Neural cell (in vitro differentiated cells): ENCODE measurements around the gene SRP9. TPM values are rescaled to one million over a fixed set of nuclear protein-coding genes. Genes with fewer than 3 reads are reported as not detected.

ENCODE experiments used
- H2AFZ ChIP-seq: fragments of 200-600, 300-800 bp; sonication (generic), shearing (Covaris generic); 2 replicates; pipeline ENCODE4 v1.6.0; 2014; ENCODE audit warnings: low read depth, mild to moderate bottlenecking, antibody characterized with exemption, low read length, moderate library complexity
- H3F3A ChIP-seq: fragments of 200-600 bp; shearing (Covaris generic); 2 replicates; pipeline ENCODE4 v1.6.1; 2016; ENCODE audit warnings: mild to moderate bottlenecking, moderate library complexity, mixed read lengths, antibody characterized with exemption, low read length; ENCODE audit not compliant: insufficient read depth, poor library complexity, severe bottlenecking
- H3K27ac ChIP-seq: fragments of 200-600, 300-800 bp; sonication (generic), shearing (Covaris generic); 2 replicates; pipeline ENCODE4 v1.5.1; 2014; ENCODE audit warnings: mild to moderate bottlenecking, low read length, moderate library complexity
- H3K27me3 ChIP-seq: fragments of 300-800, 200-600 bp; sonication (generic), shearing (Covaris generic); 2 replicates; pipeline ENCODE4 v1.6.0; 2014; ENCODE audit warnings: mild to moderate bottlenecking, low read depth, low read length, moderate library complexity; ENCODE audit not compliant: insufficient read depth
- H3K36me3 ChIP-seq: fragments of 300-800, 200-600 bp; sonication (generic), shearing (Covaris generic); 2 replicates; pipeline ENCODE4 v1.5.1; 2014; ENCODE audit warnings: mild to moderate bottlenecking, antibody characterized with exemption, low read length, moderate library complexity; ENCODE audit not compliant: insufficient read depth
- H3K4me2 ChIP-seq: fragments of 300-800, 200-600 bp; sonication (generic), shearing (Covaris generic); 2 replicates; pipeline ENCODE4 v1.6.0; 2014; ENCODE audit warnings: mild to moderate bottlenecking, low read length
- H3K4me3 ChIP-seq: fragments of 300-800, 200-600 bp; sonication (generic), shearing (Covaris generic); 2 replicates; pipeline ENCODE4 v1.5.1; 2014; ENCODE audit warnings: mild to moderate bottlenecking, low read length, moderate library complexity
- H3K79me2 ChIP-seq: fragments of 200-600 bp; shearing (Covaris generic); replicated peaks from 2 replicates; pipeline ENCODE4 v1.6.0; 2014; ENCODE audit warnings: mild to moderate bottlenecking, low read length, moderate library complexity; ENCODE audit not compliant: insufficient read depth
- H3K9ac ChIP-seq: fragments of 300-800, 200-600 bp; sonication (generic), shearing (Covaris generic); 2 replicates; pipeline ENCODE4 v1.6.1; 2016; ENCODE audit warnings: mild to moderate bottlenecking, low read length, mixed read lengths
- H3K9me2 ChIP-seq: fragments of 200-600 bp; shearing (Covaris generic); 2 replicates; pipeline ENCODE4 v1.6.1; 2016; ENCODE audit warnings: mild to moderate bottlenecking, low read length, mixed read lengths; ENCODE audit not compliant: insufficient read depth
- H3K9me3 ChIP-seq: fragments of 200-600, 300-800 bp; sonication (generic), shearing (Covaris generic); 2 replicates; pipeline ENCODE4 v1.6.1; 2016; ENCODE audit warnings: mild to moderate bottlenecking, mixed run types, low read length, moderate library complexity, mixed read lengths
- H4K20me1 ChIP-seq: fragments of 200-600 bp; shearing (Covaris generic); 2 replicates; pipeline ENCODE4 v1.6.1; 2016; ENCODE audit warnings: mild to moderate bottlenecking, mixed run types; ENCODE audit not compliant: insufficient read depth
- EP300 ChIP-seq: fragments of 450-650 bp; conservative IDR thresholded peaks from 2 replicates; pipeline ENCODE4 v1.6.1; 2014; ENCODE audit warnings: antibody characterized with exemption, mild to moderate bottlenecking, moderate library complexity; ENCODE audit not compliant: poor library complexity, severe bottlenecking
- EZH2 ChIP-seq: fragments of 200-600, 300-800 bp; shearing (Covaris generic), sonication (generic); IDR thresholded peaks from 2 replicates; pipeline ENCODE4 v1.6.1; 2014; ENCODE audit warnings: antibody characterized with exemption, low read length, borderline replicate concordance, mild to moderate bottlenecking; ENCODE audit not compliant: insufficient read depth, poor library complexity, severe bottlenecking
- MXI1 ChIP-seq: fragments of 450-650 bp; conservative IDR thresholded peaks from 2 replicates; pipeline ENCODE4 v1.6.1; 2014; ENCODE audit warnings: antibody characterized with exemption, mild to moderate bottlenecking; ENCODE audit not compliant: poor library complexity, severe bottlenecking
- POLR2AphosphoS5 ChIP-seq: IDR thresholded peaks from 2 replicates; pipeline ENCODE4 v1.6.1; 2012
- RAD21 ChIP-seq: fragments of 450-650 bp; conservative IDR thresholded peaks from 2 replicates; pipeline ENCODE4 v1.6.1; 2014; ENCODE audit warnings: antibody characterized with exemption, mild to moderate bottlenecking, moderate library complexity
- SMC3 ChIP-seq: fragments of 450-650 bp; conservative IDR thresholded peaks from 2 replicates; pipeline ENCODE4 v1.6.1; 2014; ENCODE audit warnings: antibody characterized with exemption, mild to moderate bottlenecking, moderate library complexity; ENCODE audit not compliant: poor library complexity
- TAF1 ChIP-seq: IDR thresholded peaks from 2 replicates; pipeline ENCODE4 v1.6.1; 2012; ENCODE audit warnings: low read depth
- polyA plus RNA-seq: library from polyadenylated mRNA; depleted of rRNA; stranded (reverse); fragments of >200 nt; gene quantifications from 2 replicates; pipeline ENCODE4 v1.2.3, GENCODE V29; 2014
- TF ChIP-seq, protein P1 (sequence below): fragments of 450-650 bp; IDR thresholded peaks from 2 replicates; pipeline ENCODE4 v1.5.1; 2014; ENCODE audit warnings: antibody characterized with exemption, mild to moderate bottlenecking, moderate library complexity; ENCODE audit not compliant: poor library complexity, severe bottlenecking
- TF ChIP-seq, protein P2 (sequence below): IDR thresholded peaks from 2 replicates; pipeline ENCODE4 v1.6.1; 2012; ENCODE audit warnings: borderline replicate concordance

SRP9 gene
- polyA plus RNA-seq, 1 donor from 2014 or later, result 1,838 TPM

DNA sequence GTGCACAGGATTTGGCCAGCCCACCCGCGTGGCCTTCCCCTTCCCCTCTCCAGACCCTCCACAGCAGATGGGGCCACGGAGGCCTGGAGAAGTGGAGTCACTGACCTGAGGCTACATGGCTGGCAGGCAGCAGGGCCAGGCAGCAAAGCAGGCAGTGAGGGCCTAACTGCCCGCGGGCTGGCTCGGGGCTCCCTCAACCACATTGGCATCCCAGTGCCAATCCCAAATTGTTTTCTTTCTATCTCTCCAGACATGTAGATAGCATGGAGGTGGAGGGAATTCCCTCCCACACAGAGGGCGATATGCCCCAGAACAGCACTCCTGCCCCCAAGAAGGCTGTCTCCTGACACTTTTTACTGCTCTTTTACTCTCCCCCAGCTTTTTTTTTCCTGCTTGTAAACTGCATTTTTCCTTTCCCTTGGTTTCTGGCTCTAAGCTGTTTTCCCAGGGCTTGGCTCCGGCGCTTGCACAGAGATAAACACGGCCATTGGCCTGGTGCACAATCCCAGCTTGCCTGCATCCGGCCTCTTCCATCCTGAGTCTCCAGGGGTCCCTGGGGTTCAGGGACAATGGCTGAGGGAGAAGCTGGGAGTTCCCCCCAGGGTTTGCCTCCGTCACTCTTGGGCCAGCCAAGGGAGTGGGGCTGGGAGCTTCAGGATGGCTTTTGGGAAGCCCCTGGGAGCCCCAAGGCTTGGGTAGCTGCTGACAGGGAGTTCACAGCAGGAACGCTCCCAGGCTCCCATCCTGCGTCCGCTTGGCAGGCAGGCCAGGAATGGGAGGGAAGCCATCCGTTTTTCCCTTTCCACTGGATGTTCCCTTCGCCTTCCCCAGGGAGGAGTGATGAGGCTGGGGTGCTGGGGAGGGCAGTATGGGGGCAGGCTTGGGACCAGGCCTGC, 39.3 kb downstream of the SRP9 start:
- H3K27me3 ChIP-seq, result no peaks in the 10 kb centered on the region
- no peak overlapping the region for H2AFZ ChIP-seq
- no peak overlapping the region for H3K4me2 ChIP-seq
- H3K4me3 ChIP-seq, result no peak overlapping the region
- TF ChIP-seq, protein P1, sequence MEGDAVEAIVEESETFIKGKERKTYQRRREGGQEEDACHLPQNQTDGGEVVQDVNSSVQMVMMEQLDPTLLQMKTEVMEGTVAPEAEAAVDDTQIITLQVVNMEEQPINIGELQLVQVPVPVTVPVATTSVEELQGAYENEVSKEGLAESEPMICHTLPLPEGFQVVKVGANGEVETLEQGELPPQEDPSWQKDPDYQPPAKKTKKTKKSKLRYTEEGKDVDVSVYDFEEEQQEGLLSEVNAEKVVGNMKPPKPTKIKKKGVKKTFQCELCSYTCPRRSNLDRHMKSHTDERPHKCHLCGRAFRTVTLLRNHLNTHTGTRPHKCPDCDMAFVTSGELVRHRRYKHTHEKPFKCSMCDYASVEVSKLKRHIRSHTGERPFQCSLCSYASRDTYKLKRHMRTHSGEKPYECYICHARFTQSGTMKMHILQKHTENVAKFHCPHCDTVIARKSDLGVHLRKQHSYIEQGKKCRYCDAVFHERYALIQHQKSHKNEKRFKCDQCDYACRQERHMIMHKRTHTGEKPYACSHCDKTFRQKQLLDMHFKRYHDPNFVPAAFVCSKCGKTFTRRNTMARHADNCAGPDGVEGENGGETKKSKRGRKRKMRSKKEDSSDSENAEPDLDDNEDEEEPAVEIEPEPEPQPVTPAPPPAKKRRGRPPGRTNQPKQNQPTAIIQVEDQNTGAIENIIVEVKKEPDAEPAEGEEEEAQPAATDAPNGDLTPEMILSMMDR, result no peak
- TF ChIP-seq SMC3 (no peak), EP300 (no peak), RAD21 (no peak), EZH2 (no peak), MXI1 (no peak), TAF1 (no peak), POLR2AphosphoS5 (no peak)
- H3K36me3 ChIP-seq, result no peaks in the 10 kb centered on the region
- no peaks in the 10 kb centered on the region for H3K9me2 ChIP-seq
- H3K9ac ChIP-seq, result no peak overlapping the region
- H3K79me2 ChIP-seq, result peaks cover 4% of the 10 kb centered on the region
- no peaks in the 10 kb centered on the region for H3K9me3 ChIP-seq
- H3K27ac ChIP-seq, result no peak overlapping the region
- H4K20me1 ChIP-seq, result no peaks in the 10 kb centered on the region
- no peaks in the 10 kb centered on the region for H3F3A ChIP-seq

DNA sequence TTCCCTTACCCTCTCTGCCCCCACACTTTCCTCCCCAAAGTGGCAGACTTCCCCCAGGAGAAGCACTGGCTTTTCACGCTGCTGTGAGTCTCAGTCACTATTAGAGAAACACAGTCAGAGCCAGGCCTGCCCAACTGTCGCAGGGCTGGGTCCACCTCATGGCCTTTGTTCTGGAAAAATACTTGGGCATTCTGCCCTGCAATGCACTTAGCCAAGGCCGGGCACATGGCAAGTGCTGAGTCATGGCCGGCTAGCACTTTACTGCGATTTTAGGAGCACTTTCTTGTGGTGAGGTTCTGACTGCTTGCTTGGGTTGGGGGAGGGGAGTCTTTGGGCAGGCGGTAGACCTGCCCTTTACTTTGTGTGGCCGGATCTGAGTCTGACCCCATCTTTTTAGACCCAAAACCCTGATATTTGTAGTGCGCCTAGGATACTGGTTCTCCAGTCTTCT, 40.0 kb downstream of the SRP9 start:
- no peaks in the 10 kb centered on the region for H3K9me2 ChIP-seq
- H3K4me3 ChIP-seq, result no peak overlapping the region
- H3K79me2 ChIP-seq, result no peaks in the 10 kb centered on the region
- H4K20me1 ChIP-seq, result no peaks in the 10 kb centered on the region
- H3K9ac ChIP-seq, result no peak overlapping the region
- no peaks in the 10 kb centered on the region for H3K36me3 ChIP-seq
- no peaks in the 10 kb centered on the region for H3F3A ChIP-seq
- H3K4me2 ChIP-seq, result no peak overlapping the region
- H2AFZ ChIP-seq, result no peak overlapping the region
- H3K27ac ChIP-seq, result no peak overlapping the region
- H3K9me3 ChIP-seq, result no peaks in the 10 kb centered on the region
- TF ChIP-seq POLR2AphosphoS5 (no peak), RAD21 (no peak), MXI1 (no peak), EP300 (no peak), EZH2 (no peak), TAF1 (no peak), SMC3 (no peak)
- TF ChIP-seq, protein P2, sequence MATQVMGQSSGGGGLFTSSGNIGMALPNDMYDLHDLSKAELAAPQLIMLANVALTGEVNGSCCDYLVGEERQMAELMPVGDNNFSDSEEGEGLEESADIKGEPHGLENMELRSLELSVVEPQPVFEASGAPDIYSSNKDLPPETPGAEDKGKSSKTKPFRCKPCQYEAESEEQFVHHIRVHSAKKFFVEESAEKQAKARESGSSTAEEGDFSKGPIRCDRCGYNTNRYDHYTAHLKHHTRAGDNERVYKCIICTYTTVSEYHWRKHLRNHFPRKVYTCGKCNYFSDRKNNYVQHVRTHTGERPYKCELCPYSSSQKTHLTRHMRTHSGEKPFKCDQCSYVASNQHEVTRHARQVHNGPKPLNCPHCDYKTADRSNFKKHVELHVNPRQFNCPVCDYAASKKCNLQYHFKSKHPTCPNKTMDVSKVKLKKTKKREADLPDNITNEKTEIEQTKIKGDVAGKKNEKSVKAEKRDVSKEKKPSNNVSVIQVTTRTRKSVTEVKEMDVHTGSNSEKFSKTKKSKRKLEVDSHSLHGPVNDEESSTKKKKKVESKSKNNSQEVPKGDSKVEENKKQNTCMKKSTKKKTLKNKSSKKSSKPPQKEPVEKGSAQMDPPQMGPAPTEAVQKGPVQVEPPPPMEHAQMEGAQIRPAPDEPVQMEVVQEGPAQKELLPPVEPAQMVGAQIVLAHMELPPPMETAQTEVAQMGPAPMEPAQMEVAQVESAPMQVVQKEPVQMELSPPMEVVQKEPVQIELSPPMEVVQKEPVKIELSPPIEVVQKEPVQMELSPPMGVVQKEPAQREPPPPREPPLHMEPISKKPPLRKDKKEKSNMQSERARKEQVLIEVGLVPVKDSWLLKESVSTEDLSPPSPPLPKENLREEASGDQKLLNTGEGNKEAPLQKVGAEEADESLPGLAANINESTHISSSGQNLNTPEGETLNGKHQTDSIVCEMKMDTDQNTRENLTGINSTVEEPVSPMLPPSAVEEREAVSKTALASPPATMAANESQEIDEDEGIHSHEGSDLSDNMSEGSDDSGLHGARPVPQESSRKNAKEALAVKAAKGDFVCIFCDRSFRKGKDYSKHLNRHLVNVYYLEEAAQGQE, result no peak
- TF ChIP-seq, protein P1, result no peak
- H3K27me3 ChIP-seq, result no peaks in the 10 kb centered on the region
